ENCODE results near the gene BACH1. TPM values are rescaled to one million over a fixed set of nuclear protein-coding genes. Genes with fewer than 3 reads are reported as not detected.
A peak's percentile ranks its signal among the peaks of the same experiment; 100 is the strongest.

Gene BACH1
- total RNA-seq, 2 experiments from 2014 or later = 18.6 to 38.4 TPM

- no peak overlapping the region for H2AFZ ChIP-seq (ENCODE audit: low read length)
Measured at GRCh38 chr21:29305561-29305960, 6.8 kb downstream of the BACH1 start.

DNA sequence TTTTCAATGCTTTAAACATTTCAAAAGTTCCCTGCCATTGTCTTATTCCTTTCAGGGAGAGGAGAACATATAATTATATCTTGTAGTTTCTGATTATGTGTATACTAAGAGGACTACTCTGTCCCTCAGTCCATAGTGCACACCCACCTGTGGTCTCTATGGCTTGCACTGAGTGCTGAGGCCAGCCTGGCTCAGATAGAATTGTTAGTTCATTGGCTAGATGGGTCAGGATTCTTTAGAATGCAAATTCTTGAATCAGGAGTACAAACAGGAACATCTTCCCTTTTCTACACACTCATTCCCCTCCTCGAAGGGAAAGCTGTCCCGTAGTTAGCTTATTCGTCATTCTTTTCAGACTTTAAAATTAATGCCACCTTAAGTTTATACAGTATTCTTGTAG is 8.2 kb downstream of the BACH1 start:
- peaks cover 35% of the 10 kb centered on the region for H3K4me1 ChIP-seq (ENCODE audit: insufficient read depth, low read length, poor library complexity, severe bottlenecking)
- no peaks in the 10 kb centered on the region for H3K9me2 ChIP-seq (ENCODE audit: insufficient read depth, low read length)
- H3K4me2 ChIP-seq (ENCODE audit: low read length) = no peak overlapping the region; the same call in 1 of the 2 replicates
- no peak overlapping the region for H2AFZ ChIP-seq (ENCODE audit: low read length)
- no TSS peak for BruUV-seq (replicated peaks)
- intact Hi-C loops (cut with micrococcal nuclease; ENCODE audit: unreplicated experiment) = no loop called here
- no peak overlapping the region for H3K4me3 ChIP-seq (ENCODE audit: low read depth, low read length, poor library complexity, severe bottlenecking)
- peaks cover 76% of the 10 kb centered on the region for H3K79me2 ChIP-seq (ENCODE audit: insufficient read depth, low read depth, low read length)
- no peaks in the 10 kb centered on the region for H3K36me3 ChIP-seq (ENCODE audit: insufficient read depth, low read length)
- H3K27ac ChIP-seq (ENCODE audit: low read depth, low read length, poor library complexity, severe bottlenecking) = no peak overlapping the region
- no peak for TF ChIP-seq EZH2phosphoT487 (IDR thresholded peaks at IDR 0.05; ENCODE audit: borderline replicate concordance, low read depth, low read length)
- TF ChIP-seq, protein P1, sequence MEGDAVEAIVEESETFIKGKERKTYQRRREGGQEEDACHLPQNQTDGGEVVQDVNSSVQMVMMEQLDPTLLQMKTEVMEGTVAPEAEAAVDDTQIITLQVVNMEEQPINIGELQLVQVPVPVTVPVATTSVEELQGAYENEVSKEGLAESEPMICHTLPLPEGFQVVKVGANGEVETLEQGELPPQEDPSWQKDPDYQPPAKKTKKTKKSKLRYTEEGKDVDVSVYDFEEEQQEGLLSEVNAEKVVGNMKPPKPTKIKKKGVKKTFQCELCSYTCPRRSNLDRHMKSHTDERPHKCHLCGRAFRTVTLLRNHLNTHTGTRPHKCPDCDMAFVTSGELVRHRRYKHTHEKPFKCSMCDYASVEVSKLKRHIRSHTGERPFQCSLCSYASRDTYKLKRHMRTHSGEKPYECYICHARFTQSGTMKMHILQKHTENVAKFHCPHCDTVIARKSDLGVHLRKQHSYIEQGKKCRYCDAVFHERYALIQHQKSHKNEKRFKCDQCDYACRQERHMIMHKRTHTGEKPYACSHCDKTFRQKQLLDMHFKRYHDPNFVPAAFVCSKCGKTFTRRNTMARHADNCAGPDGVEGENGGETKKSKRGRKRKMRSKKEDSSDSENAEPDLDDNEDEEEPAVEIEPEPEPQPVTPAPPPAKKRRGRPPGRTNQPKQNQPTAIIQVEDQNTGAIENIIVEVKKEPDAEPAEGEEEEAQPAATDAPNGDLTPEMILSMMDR (conservative IDR thresholded peaks at IDR 0.05; ENCODE audit: low read length) = no peak
- no peak for DNase-seq (ENCODE audit: low spot score)
- ChIA-PET POLR2A (interaction anchor here (0.7 to 1.6 kb wide), 2 partner anchors 10 to 112 kb away, joined by 3 to 6 read pairs; no protein-coding TSS in a partner anchor), CTCF (ENCODE audit: unreplicated experiment) (interaction anchor here (0.6 kb wide), 1 partner anchor 120 kb away, joined by 3 read pairs; no protein-coding TSS in a partner anchor)
- H4K20me1 ChIP-seq (ENCODE audit: insufficient read depth, low read length) = peaks cover 17% of the 10 kb centered on the region
- no peaks in the 10 kb centered on the region for H3K9me3 ChIP-seq (ENCODE audit: low read length)

More at GRCh38 chr21:29305561-29305960, 6.8 kb downstream of the BACH1 start:
- H3K4me3 ChIP-seq (ENCODE audit: low read depth, low read length, poor library complexity, severe bottlenecking) = no peak overlapping the region
- TF ChIP-seq EZH2phosphoT487 (IDR thresholded peaks at IDR 0.05; ENCODE audit: borderline replicate concordance, low read depth, low read length) = no peak
- no peaks in the 10 kb centered on the region for H3K9me3 ChIP-seq (ENCODE audit: low read length)
- no peak for DNase-seq (ENCODE audit: low spot score)
- H3K79me2 ChIP-seq (ENCODE audit: insufficient read depth, low read depth, low read length) = peaks cover 78% of the 10 kb centered on the region
- no peaks in the 10 kb centered on the region for H3K36me3 ChIP-seq (ENCODE audit: insufficient read depth, low read length)
- H3K27ac ChIP-seq (ENCODE audit: low read depth, low read length, poor library complexity, severe bottlenecking) = no peak overlapping the region
- CTCF ChIA-PET (ENCODE audit: unreplicated experiment) = no interaction called here
- POLR2A ChIA-PET = interaction anchor here (0.6 to 1.2 kb wide), 3 partner anchors 19 to 189 kb away, joined by 3 to 5 read pairs (median 3); no protein-coding TSS in a partner anchor
- H3K4me1 ChIP-seq (ENCODE audit: insufficient read depth, low read length, poor library complexity, severe bottlenecking) = peaks cover 49% of the 10 kb centered on the region
- BruUV-seq (replicated peaks) = no TSS peak
- intact Hi-C loops (cut with micrococcal nuclease; ENCODE audit: unreplicated experiment) = no loop called here
- H3K9me2 ChIP-seq (ENCODE audit: insufficient read depth, low read length) = no peaks in the 10 kb centered on the region
- peaks cover 27% of the 10 kb centered on the region for H4K20me1 ChIP-seq (ENCODE audit: insufficient read depth, low read length)
- H3K4me2 ChIP-seq (ENCODE audit: low read length) = no peak overlapping the region; the same call in 1 of the 2 replicates

GRCh38 chr21:29307718-29308455 is 9.2 kb downstream of the BACH1 start:
- Histone ChIP-seq H3K4me2 (ENCODE audit: low read length) (peak overlapping the region; percentile 24; the same call in 1 of the 2 replicates), H2AFZ (ENCODE audit: low read length) (no peak overlapping the region), H3K9me2 (ENCODE audit: insufficient read depth, low read length) (no peaks in the 10 kb centered on the region), H3K79me2 (ENCODE audit: insufficient read depth, low read depth, low read length) (peaks cover 66% of the 10 kb centered on the region), H3K9me3 (ENCODE audit: low read length) (no peaks in the 10 kb centered on the region), H3K4me3 (ENCODE audit: low read depth, low read length, poor library complexity, severe bottlenecking) (no peak overlapping the region), H3K27ac (ENCODE audit: low read depth, low read length, poor library complexity, severe bottlenecking) (no peak overlapping the region), H4K20me1 (ENCODE audit: insufficient read depth, low read length) (peaks cover 9% of the 10 kb centered on the region), H3K4me1 (ENCODE audit: insufficient read depth, low read length, poor library complexity, severe bottlenecking) (peaks cover 34% of the 10 kb centered on the region), H3K36me3 (ENCODE audit: insufficient read depth, low read length) (no peaks in the 10 kb centered on the region)
- ChIA-PET POLR2A (interaction anchor here (0.6 to 1.6 kb wide), 3 partner anchors 9 to 368 kb away, joined by 3 to 6 read pairs (median 4); no protein-coding TSS in a partner anchor), CTCF (ENCODE audit: unreplicated experiment) (interaction anchor here (0.6 kb wide), 1 partner anchor 119 kb away, joined by 3 read pairs; no protein-coding TSS in a partner anchor)
- intact Hi-C loops (cut with micrococcal nuclease; ENCODE audit: unreplicated experiment) = no loop called here
- no peak for DNase-seq (ENCODE audit: low spot score)
- BruUV-seq (replicated peaks) = no TSS peak
- TF ChIP-seq EZH2phosphoT487 (IDR thresholded peaks at IDR 0.05; ENCODE audit: borderline replicate concordance, low read depth, low read length) = no peak
- TF ChIP-seq, protein P1 (conservative IDR thresholded peaks at IDR 0.05; ENCODE audit: low read length) = no peak

Data from OCI-LY7 (cell line).